PC-3 (cell line): Measurements from ENCODE around the gene TSTD1. TPM values are rescaled to one million over a fixed set of nuclear protein-coding genes. Genes with fewer than 3 reads are reported as not detected.

Experiments used
- ATAC-seq: fragments of 200-7000 bp; cut with Tn5 transposase; 2 replicates; pipeline ENCODE4 v1.9.1; 2020; ENCODE audit warnings: mild to moderate bottlenecking, moderate library complexity
- BruUV-seq: library from RNA; stranded (reverse); fragments of 400-500 nt; replicated peaks from 2 replicates; lab custom pipeline; 2021; lab: Mats Ljungman, UMichigan
- CTCF ChIA-PET: fragments of 300-600 bp; sonication (Branson Sonifier 250); formaldehyde crosslinking; loops from one replicate; lab custom pipeline; 2022; ENCODE audit warnings: antibody characterized with exemption; lab: Charles Lee
- POLR2A ChIA-PET: fragments of 300-600 bp; sonication (Branson Sonifier 250); formaldehyde crosslinking; loops from one replicate; lab custom pipeline; 2022; ENCODE audit warnings: antibody characterized with exemption; ENCODE audit not compliant: unreplicated experiment; lab: Charles Lee
- DNase-seq: peaks from one replicate; pipeline ENCODE4 v3.0.0-alpha.2; 2015
- H2AFZ ChIP-seq: fragments of 300-600 bp; sonication (generic); 2 replicates; pipeline ENCODE4 v1.6.0; 2016; ENCODE audit warnings: antibody characterized with exemption, low read length
- H3F3A ChIP-seq: fragments of 300-600 bp; sonication (generic); one replicate; pipeline ENCODE4 v1.6.0; 2017; ENCODE audit warnings: antibody characterized with exemption, low read length, control low read depth, mild to moderate bottlenecking; ENCODE audit not compliant: unreplicated experiment
- H3K27ac ChIP-seq: fragments of 300-600 bp; sonication (generic); 2 replicates; pipeline ENCODE4 v1.5.1; 2016; ENCODE audit warnings: mild to moderate bottlenecking, low read length
- H3K27me3 ChIP-seq: fragments of 300-600 bp; sonication (generic); 2 replicates; pipeline ENCODE4 v1.6.1; 2016; ENCODE audit warnings: low read length, mixed read lengths
- H3K36me3 ChIP-seq: fragments of 300-600 bp; sonication (generic); 2 replicates; pipeline ENCODE4 v1.6.1; 2016; ENCODE audit warnings: low read depth, mixed run types, low read length, mixed read lengths
- H3K4me1 ChIP-seq: fragments of 300-600 bp; sonication (generic); 2 replicates; pipeline ENCODE4 v1.5.1; 2016; ENCODE audit warnings: low read length; ENCODE audit not compliant: insufficient read depth
- H3K4me2 ChIP-seq: fragments of 300-600 bp; sonication (generic); 2 replicates; pipeline ENCODE4 v1.6.0; 2016; ENCODE audit warnings: low read length
- H3K4me3 ChIP-seq: fragments of 300-600 bp; sonication (generic); 2 replicates; pipeline ENCODE4 v1.5.1; 2016; ENCODE audit warnings: mild to moderate bottlenecking, low read length, mixed read lengths
- H3K79me2 ChIP-seq: fragments of 300-600 bp; sonication (generic); 2 replicates; pipeline ENCODE4 v1.6.1; 2017; ENCODE audit warnings: low read length, mixed read lengths
- H3K9ac ChIP-seq: fragments of 300-600 bp; sonication (generic); 2 replicates; pipeline ENCODE4 v1.6.0; 2016; ENCODE audit warnings: mild to moderate bottlenecking, low read length
- H3K9me2 ChIP-seq: fragments of 300-600 bp; sonication (generic); replicated peaks from 2 replicates; pipeline ENCODE4 v1.6.1; 2016; ENCODE audit warnings: mixed run types, low read length, mixed read lengths
- H3K9me3 ChIP-seq: fragments of 300-600 bp; sonication (generic); 2 replicates; pipeline ENCODE4 v1.6.1; 2016; ENCODE audit warnings: low read length, mixed read lengths
- H4K20me1 ChIP-seq: fragments of 300-600 bp; sonication (generic); 2 replicates; pipeline ENCODE4 v1.6.1; 2016; ENCODE audit warnings: low read length, mixed read lengths
- CTCF ChIP-seq: fragments of 300-600 bp; sonication (generic); conservative IDR thresholded peaks from 2 replicates; pipeline ENCODE4 v1.5.1; 2017; ENCODE audit warnings: antibody characterized with exemption, low read depth, mild to moderate bottlenecking, low read length
- EZH2 ChIP-seq: fragments of 300-600 bp; sonication (generic); IDR thresholded peaks from one replicate; pipeline ENCODE4 v1.6.1; 2017; ENCODE audit warnings: antibody characterized with exemption, mild to moderate bottlenecking, low read length; ENCODE audit not compliant: unreplicated experiment
- EZH2phosphoT487 ChIP-seq: fragments of 300-600 bp; sonication (generic); IDR thresholded peaks from 2 replicates; pipeline ENCODE4 v1.6.1; 2018; ENCODE audit warnings: mild to moderate bottlenecking, antibody characterized with exemption, low read length, borderline replicate concordance
- intact Hi-C: fragments of 100-400 bp; cut with micrococcal nuclease; formaldehyde crosslinking; loops from 2 replicates; pipeline ENCODE4 v1.9.0; 2023
- total RNA-seq: library from RNA; depleted of rRNA; stranded (reverse); fragments of >200 nt; gene quantifications from 2 replicates; pipeline ENCODE4 v1.2.3, GENCODE V29; 2014

Gene TSTD1
- total RNA-seq, 1 experiment from 2014 or later, result 16.5 TPM

DNA sequence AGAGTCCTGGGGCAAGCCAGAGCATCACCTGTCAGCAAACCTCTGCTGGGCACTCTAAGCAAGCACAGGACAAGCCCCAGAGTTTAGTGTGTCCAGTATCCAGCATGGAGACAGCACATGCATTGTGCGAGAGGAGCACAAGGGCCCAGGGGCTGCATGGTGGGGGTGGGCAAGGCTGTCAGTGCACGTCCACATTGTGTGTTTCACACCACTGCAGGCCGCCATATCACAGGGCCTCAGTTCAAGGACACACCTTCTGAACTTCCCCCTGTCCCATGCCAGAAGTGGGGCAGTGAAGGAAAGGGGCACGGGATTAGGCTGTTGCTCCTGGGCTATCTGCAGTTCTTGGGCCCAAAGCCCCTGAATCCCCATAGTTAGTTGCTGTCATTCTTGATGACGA is 782 bp upstream of the TSTD1 start:
- H3K79me2 ChIP-seq, result peaks cover 20% of the 10 kb centered on the region
- no peaks in the 10 kb centered on the region for H3K9me2 ChIP-seq
- no TSS peak for BruUV-seq
- no peaks in the 10 kb centered on the region for H3K27me3 ChIP-seq
- POLR2A ChIA-PET, result interaction anchor here (0.8 kb wide), 1 partner anchor 20 kb away, joined by 34 read pairs; no protein-coding TSS in a partner anchor
- H3F3A ChIP-seq, result no peaks in the 10 kb centered on the region
- CTCF ChIA-PET, result no interaction called here
- peaks cover 40% of the 10 kb centered on the region for H3K36me3 ChIP-seq
- H3K27ac ChIP-seq, result no peak overlapping the region
- H3K4me1 ChIP-seq, result peaks cover 6% of the 10 kb centered on the region
- no peak overlapping the region for H3K4me2 ChIP-seq
- H3K9ac ChIP-seq, result no peak overlapping the region
- no peak overlapping the region for H3K4me3 ChIP-seq
- H3K9me3 ChIP-seq, result no peaks in the 10 kb centered on the region
- no peak for ATAC-seq
- TF ChIP-seq EZH2 (no peak), CTCF (no peak), EZH2phosphoT487 (no peak)
- no peaks in the 10 kb centered on the region for H4K20me1 ChIP-seq
- no peak overlapping the region for H2AFZ ChIP-seq
- DNase-seq, result no peak
- intact Hi-C loops, result no loop called here

GRCh38 chr1:161039154-161039545 is 386 bp upstream of the TSTD1 start:
- Histone ChIP-seq H3K4me3 (peak overlapping the region; percentile 65; the same call in 1 of the 2 replicates), H3K36me3 (peaks cover 40% of the 10 kb centered on the region), H3K9ac (no peak overlapping the region), H2AFZ (no peak overlapping the region), H3K79me2 (peaks cover 16% of the 10 kb centered on the region), H3F3A (no peaks in the 10 kb centered on the region), H3K9me2 (no peaks in the 10 kb centered on the region), H3K27ac (no peak overlapping the region), H3K9me3 (no peaks in the 10 kb centered on the region), H3K4me2 (peak overlapping the region; percentile 70), H3K27me3 (no peaks in the 10 kb centered on the region), H4K20me1 (no peaks in the 10 kb centered on the region), H3K4me1 (peaks cover 2% of the 10 kb centered on the region)
- intact Hi-C loops, result no loop called here
- CTCF ChIA-PET, result no interaction called here
- BruUV-seq, result no TSS peak
- POLR2A ChIA-PET, result interaction anchor here (0.8 kb wide), 1 partner anchor 20 kb away, joined by 34 read pairs; no protein-coding TSS in a partner anchor
- TF ChIP-seq CTCF (no peak), EZH2 (no peak), EZH2phosphoT487 (no peak)
- DNase-seq, result no peak
- ATAC-seq, result no peak

DNA sequence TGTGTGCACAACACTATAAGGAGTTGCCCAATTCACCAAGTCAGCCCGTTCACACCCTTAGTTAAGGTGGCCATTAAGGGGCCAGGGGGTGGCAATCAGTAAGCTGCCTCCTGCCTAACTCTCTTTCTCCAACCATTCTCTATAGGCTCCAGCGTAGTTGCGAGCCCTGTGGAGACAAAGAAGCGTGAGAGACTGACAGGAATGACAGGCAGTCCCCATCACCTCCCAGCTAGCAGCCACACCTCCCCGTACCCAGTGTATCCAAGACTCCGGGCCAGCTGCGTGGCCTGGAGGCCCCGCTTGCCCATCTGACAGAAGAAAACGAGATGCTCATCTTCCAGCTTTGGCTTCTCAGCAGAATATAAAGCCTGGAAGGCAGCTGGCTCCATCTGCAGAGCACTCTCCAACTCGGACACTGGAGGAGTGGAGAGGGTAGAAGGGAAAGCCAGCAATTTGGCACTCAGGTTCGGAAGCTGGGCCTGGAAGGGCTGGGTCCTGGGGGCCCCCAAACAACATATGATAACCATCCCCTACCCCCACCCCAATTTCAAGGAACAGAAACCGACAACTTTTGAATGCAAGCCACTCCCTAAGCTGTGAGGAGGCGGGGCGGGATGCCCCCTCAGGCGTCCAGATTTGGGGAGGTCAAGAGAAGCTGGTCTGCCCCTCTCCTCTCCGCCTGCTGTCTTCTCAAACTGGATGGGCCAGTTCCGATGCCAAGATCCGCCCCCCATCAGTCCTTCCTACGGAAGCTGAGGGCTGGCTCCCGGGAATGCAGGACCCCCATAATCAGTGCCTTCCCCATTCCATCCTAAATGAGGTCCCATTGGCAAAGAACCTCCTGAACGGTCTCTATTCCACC is 872 bp downstream of the TSTD1 start:
- peaks cover 3% of the 10 kb centered on the region for H3K4me1 ChIP-seq
- H3K9ac ChIP-seq, result peak overlapping the region; percentile 51
- peak overlapping the region; percentile 49; the same call in 1 of the 2 replicates for H2AFZ ChIP-seq
- no peaks in the 10 kb centered on the region for H4K20me1 ChIP-seq
- POLR2A ChIA-PET, result interaction anchor here (0.6 kb wide), 1 partner anchor 89 kb away, joined by 3 read pairs; no protein-coding TSS in a partner anchor
- peak overlapping the region; percentile 65 for H3K4me3 ChIP-seq
- CTCF ChIA-PET, result no interaction called here
- peaks cover 5% of the 10 kb centered on the region for H3K79me2 ChIP-seq
- H3K36me3 ChIP-seq, result peaks cover 35% of the 10 kb centered on the region
- no peaks in the 10 kb centered on the region for H3K27me3 ChIP-seq
- TF ChIP-seq CTCF, result no peak
- no peak for TF ChIP-seq EZH2phosphoT487
- TF ChIP-seq EZH2, result no peak
- intact Hi-C loops, result no loop called here
- peak overlapping the region; percentile 70 for H3K4me2 ChIP-seq
- ATAC-seq, result no peak
- no peak overlapping the region for H3K27ac ChIP-seq
- no peaks in the 10 kb centered on the region for H3F3A ChIP-seq
- no TSS peak for BruUV-seq
- DNase-seq, result no peak
- no peaks in the 10 kb centered on the region for H3K9me2 ChIP-seq
- no peaks in the 10 kb centered on the region for H3K9me3 ChIP-seq
